Measurements from ENCODE around the gene PKNOX2. TPM values are rescaled to one million over a fixed set of nuclear protein-coding genes. Genes with fewer than 3 reads are reported as not detected.

PKNOX2 gene
- polyA plus RNA-seq, 1 experiment = 0.02 TPM

GRCh38 chr11:125387901-125388300 lies 223.3 kb downstream of the PKNOX2 start:
- DNase-seq (ENCODE audit: low read depth) = no peak
- no peak overlapping the region for H3K4me3 ChIP-seq (ENCODE audit: low read depth, low read length)
- H3K36me3 ChIP-seq (ENCODE audit: control insufficient read depth, insufficient read depth, low read length) = no peaks in the 10 kb centered on the region
- no peak for TF ChIP-seq CTCF (IDR thresholded peaks at IDR 0.05; ENCODE audit: insufficient read depth, low read depth, low read length)
- peaks cover 5% of the 10 kb centered on the region for H3K27me3 ChIP-seq (ENCODE audit: control insufficient read depth, insufficient read depth, low read length)
- ChIA-PET CTCF (interaction anchor here (0.8 to 2.4 kb wide), 3 partner anchors 16 to 512 kb away, joined by 3 to 7 read pairs (median 3); no protein-coding TSS in a partner anchor), POLR2A (no interaction called here)

GRCh38 chr11:125388611-125389010 lies 224.1 kb downstream of the PKNOX2 start:
- CTCF ChIA-PET = interaction anchor here (2.4 kb wide), 1 partner anchor 17 kb away, joined by 7 read pairs; no protein-coding TSS in a partner anchor
- H3K27me3 ChIP-seq (ENCODE audit: control insufficient read depth, insufficient read depth, low read length) = peaks cover 3% of the 10 kb centered on the region
- no peaks in the 10 kb centered on the region for H3K36me3 ChIP-seq (ENCODE audit: control insufficient read depth, insufficient read depth, low read length)
- POLR2A ChIA-PET = no interaction called here
- DNase-seq (ENCODE audit: low read depth) = no peak
- no peak overlapping the region for H3K4me3 ChIP-seq (ENCODE audit: low read depth, low read length)
- no peak for TF ChIP-seq CTCF (IDR thresholded peaks at IDR 0.05; ENCODE audit: insufficient read depth, low read depth, low read length)

- ChIA-PET POLR2A (no interaction called here), CTCF (interaction anchor here (0.8 to 2.3 kb wide), 3 partner anchors 15 to 223 kb away, joined by 3 to 17 read pairs (median 9); no protein-coding TSS in a partner anchor)
- no peak overlapping the region for H3K4me3 ChIP-seq (ENCODE audit: low read depth, low read length)
- TF ChIP-seq CTCF (IDR thresholded peaks at IDR 0.05; ENCODE audit: insufficient read depth, low read depth, low read length) = no peak
- H3K27me3 ChIP-seq (ENCODE audit: control insufficient read depth, insufficient read depth, low read length) = peaks cover 2% of the 10 kb centered on the region
- no peaks in the 10 kb centered on the region for H3K36me3 ChIP-seq (ENCODE audit: control insufficient read depth, insufficient read depth, low read length)
- DNase-seq (ENCODE audit: low read depth) = no peak
These were observed 225.0 kb downstream of the PKNOX2 start for GRCh38 chr11:125389339-125390166.

GRCh38 chr11:125390946-125391345 lies 226.4 kb downstream of the PKNOX2 start:
- CTCF ChIA-PET = interaction anchor here (2.2 to 2.3 kb wide), 2 partner anchors 14 to 45 kb away, joined by 9 to 17 read pairs; no protein-coding TSS in a partner anchor
- H3K27me3 ChIP-seq (ENCODE audit: control insufficient read depth, insufficient read depth, low read length) = no peaks in the 10 kb centered on the region
- POLR2A ChIA-PET = interaction anchor here (0.5 to 0.6 kb wide), 3 partner anchors 8 to 437 kb away, joined by 3 to 15 read pairs (median 3); partner anchors contain the start of gene CCDC15
- TF ChIP-seq CTCF (IDR thresholded peaks at IDR 0.05; ENCODE audit: insufficient read depth, low read depth, low read length) = no peak
- H3K36me3 ChIP-seq (ENCODE audit: control insufficient read depth, insufficient read depth, low read length) = no peaks in the 10 kb centered on the region
- DNase-seq (ENCODE audit: low read depth) = peak; percentile 32
- no peak overlapping the region for H3K4me3 ChIP-seq (ENCODE audit: low read depth, low read length)

- ChIA-PET CTCF (interaction anchor here (0.6 to 0.9 kb wide), 2 partner anchors 10 to 12 kb away, joined by 3 read pairs; no protein-coding TSS in a partner anchor), POLR2A (no interaction called here)
- no peak for TF ChIP-seq CTCF (IDR thresholded peaks at IDR 0.05; ENCODE audit: insufficient read depth, low read depth, low read length)
- no peak for DNase-seq (ENCODE audit: low read depth)
- Histone ChIP-seq H3K36me3 (ENCODE audit: control insufficient read depth, insufficient read depth, low read length) (no peaks in the 10 kb centered on the region), H3K27me3 (ENCODE audit: control insufficient read depth, insufficient read depth, low read length) (peaks cover 3% of the 10 kb centered on the region), H3K4me3 (ENCODE audit: low read depth, low read length) (no peak overlapping the region)
These were observed 228.8 kb downstream of the PKNOX2 start for GRCh38 chr11:125393331-125393730.

All from BJ (cell line).